Mucosa of stomach (tissue), 1 donor: Measurements from ENCODE around the gene ADGRG1.
A peak's percentile ranks its signal among the peaks of the same experiment; 100 is the strongest.

Experiments
- H3K27me3 ChIP-seq: one replicate; pipeline ENCODE4 v1.7.0; 2013; ENCODE audit warnings: mild to moderate bottlenecking, low read length; ENCODE audit not compliant: control insufficient read depth, insufficient read depth
- H3K36me3 ChIP-seq: one replicate; pipeline ENCODE4 v1.7.0; 2013; ENCODE audit warnings: low read length; ENCODE audit not compliant: control insufficient read depth, insufficient read depth
- H3K4me1 ChIP-seq: one replicate; pipeline ENCODE4 v1.7.0; 2013; ENCODE audit warnings: mild to moderate bottlenecking, low read length; ENCODE audit not compliant: control insufficient read depth, insufficient read depth
- H3K4me3 ChIP-seq: one replicate; pipeline ENCODE4 v1.7.0; 2013; ENCODE audit warnings: low read length
- H3K9ac ChIP-seq: one replicate; pipeline ENCODE4 v1.7.0; 2013; ENCODE audit warnings: mild to moderate bottlenecking, low read length, moderate library complexity
- H3K9me3 ChIP-seq: one replicate; pipeline ENCODE4 v1.7.0; 2013; ENCODE audit warnings: mild to moderate bottlenecking, low read length, moderate library complexity; ENCODE audit not compliant: control insufficient read depth
- donor health status: Pancreatic carcinoma.

The ADGRG1 gene

DNA sequence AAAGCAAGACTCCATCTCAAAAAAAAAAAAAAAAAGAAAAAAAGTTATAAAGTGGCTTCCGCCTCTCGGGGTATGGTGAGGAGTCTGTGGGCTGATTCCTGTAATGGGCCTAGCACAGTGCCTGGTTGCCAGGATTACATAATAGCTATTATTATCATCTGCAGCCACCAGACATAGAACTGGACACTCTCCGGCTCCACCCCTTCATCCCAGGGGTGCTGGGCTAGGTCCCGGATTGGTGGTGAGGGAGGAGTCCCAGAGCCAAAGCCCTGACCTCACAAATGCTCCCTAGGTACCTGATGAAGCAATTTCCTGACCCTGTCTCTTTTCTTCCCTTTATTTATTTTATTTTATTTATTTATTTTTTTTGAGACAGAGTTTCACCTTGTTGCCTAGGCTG is 11.6 kb upstream of the ADGRG1 start:
- no peaks in the 10 kb centered on the region for H3K36me3 ChIP-seq
- H3K4me3 ChIP-seq: no peak overlapping the region
- H3K9me3 ChIP-seq: no peaks in the 10 kb centered on the region
- H3K9ac ChIP-seq: no peak overlapping the region
- no peaks in the 10 kb centered on the region for H3K27me3 ChIP-seq
- peaks cover 44% of the 10 kb centered on the region for H3K4me1 ChIP-seq

DNA sequence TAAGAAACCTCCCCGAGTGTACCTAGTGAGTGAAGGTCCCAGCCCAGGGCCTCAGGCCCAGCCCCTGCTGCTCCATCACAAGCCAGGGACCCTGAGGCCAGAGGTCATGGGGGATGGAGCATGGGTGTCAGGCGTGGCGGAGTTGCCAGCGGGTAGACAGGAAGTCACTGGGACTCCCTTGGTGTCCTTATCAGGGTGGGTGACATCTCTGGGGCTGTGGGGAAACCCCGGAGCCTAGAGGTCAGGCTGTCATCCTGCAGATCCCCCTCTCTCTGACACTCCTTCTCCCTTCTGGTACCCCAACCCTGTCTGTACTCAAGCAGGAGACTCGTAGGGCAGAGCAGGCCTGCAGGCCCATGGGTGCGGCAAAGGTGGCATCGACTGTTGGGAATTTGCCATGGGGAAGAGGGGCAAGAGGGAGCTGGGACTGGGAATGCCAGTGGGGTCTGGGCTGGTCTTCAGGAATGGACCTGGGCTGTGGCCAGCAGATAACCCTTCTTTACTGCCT is 10.8 kb upstream of the ADGRG1 start:
- Histone ChIP-seq H3K4me3 (no peak overlapping the region), H3K4me1 (peaks cover 51% of the 10 kb centered on the region), H3K27me3 (no peaks in the 10 kb centered on the region), H3K36me3 (no peaks in the 10 kb centered on the region), H3K9me3 (no peaks in the 10 kb centered on the region), H3K9ac (no peak overlapping the region)

DNA sequence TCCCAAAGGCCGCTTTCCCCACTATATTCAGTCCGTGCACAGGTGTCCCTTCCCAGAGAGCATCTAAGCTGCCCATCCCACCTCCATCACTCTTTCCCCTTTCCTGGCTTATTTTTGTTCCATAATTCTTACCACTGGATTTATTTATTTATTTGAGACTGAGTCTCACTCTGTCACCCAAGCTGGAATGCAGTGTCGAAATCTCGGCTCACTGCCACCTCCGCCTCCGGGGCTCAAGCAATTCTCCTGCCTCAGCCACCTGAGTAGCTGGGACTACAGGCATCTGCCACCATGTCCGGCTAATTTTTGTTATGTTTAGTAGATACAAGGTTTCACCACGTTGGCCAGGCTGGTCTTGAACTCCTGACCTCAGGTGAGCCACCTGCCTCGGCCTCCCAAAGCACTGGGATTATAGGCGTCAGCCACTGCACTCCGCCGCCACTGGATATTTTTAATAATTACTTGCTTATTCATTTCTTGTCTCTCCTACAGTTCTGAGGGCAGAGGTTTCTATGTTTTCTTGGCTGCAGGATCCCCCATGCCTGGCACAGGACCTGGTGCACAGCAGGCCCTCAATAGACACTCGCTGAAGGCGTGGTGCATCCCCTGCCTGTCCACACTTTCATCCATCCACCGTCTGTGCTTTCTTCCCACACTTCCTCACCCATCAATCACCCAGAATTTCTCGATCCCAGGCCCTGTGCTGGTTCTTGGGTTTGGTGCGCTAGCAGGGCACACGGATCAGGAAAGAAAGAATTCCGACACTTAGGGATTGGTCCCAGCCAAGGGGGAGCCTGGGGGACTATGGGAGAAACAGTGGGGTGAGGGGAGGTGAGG is 9.9 kb upstream of the ADGRG1 start:
- Histone ChIP-seq H3K4me1 (peaks cover 54% of the 10 kb centered on the region), H3K27me3 (no peaks in the 10 kb centered on the region), H3K9ac (peak overlapping the region; percentile 84), H3K9me3 (no peaks in the 10 kb centered on the region), H3K36me3 (no peaks in the 10 kb centered on the region), H3K4me3 (no peak overlapping the region)

DNA sequence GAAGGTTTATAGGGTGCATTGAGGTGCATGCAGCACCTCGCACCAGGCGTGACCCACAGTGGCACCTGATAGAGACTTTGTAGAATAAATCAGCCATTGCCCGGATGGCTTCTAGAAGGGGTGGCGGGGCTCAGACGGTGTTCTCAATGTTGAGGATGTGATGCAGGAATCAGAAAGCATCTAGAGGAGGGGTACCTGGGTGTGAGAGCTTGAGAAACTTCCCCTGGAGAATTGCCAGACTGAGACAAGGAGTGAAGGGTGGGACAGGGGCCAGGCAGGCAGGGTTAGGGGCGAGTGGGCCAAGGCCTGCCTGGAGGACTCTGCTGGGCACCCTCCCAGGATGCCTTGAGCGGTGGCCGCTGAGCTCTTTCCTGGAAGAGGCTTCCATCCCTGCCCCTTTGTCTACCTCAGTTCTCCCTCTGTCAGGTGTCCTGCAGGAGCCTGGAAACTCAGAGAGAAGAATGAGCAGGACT is 9.3 kb upstream of the ADGRG1 start:
- Histone ChIP-seq H3K9ac (peak overlapping the region; percentile 84), H3K4me3 (no peak overlapping the region), H3K4me1 (peaks cover 56% of the 10 kb centered on the region), H3K27me3 (no peaks in the 10 kb centered on the region), H3K36me3 (no peaks in the 10 kb centered on the region), H3K9me3 (no peaks in the 10 kb centered on the region)

DNA sequence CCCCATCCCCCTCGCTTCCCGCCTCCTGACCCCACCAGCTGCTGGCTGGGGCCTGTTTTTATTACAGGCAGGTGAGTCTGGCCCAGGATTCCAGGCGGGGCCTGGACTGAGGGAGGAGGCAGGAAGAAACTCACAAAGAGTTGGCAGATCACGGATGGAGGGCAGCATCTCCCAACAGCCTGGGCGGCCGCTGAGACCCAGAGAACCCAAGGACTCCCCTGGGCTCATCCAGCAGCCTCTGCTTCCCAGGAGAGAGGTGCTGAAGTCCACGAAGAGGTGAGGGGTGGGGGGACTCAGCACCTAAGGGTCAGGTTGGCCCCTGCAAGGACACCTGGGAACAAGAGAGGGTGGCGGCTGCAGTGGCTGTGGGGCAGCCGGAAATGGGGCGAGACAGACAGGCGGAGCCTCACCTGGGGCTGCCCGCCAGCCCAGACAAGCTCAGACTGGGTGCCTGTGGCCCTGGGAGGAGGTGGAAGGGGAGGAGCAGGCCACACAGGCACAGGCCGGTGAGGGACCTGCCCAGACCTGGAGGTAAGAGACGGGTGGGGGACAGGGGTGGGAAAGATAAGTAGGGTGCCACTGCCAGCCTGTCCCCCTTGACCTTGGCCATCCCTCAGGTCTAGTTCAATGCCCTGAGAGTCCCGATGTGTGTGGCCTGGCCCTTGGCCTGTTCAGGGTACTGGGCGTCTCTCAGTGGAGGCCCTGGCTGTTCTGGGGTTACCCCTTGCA is 8.7 kb upstream of the ADGRG1 start:
- Histone ChIP-seq H3K9me3 (no peaks in the 10 kb centered on the region), H3K4me1 (peaks cover 62% of the 10 kb centered on the region), H3K9ac (peak overlapping the region; percentile 84), H3K4me3 (peak overlapping the region; percentile 44), H3K36me3 (no peaks in the 10 kb centered on the region), H3K27me3 (no peaks in the 10 kb centered on the region)

DNA sequence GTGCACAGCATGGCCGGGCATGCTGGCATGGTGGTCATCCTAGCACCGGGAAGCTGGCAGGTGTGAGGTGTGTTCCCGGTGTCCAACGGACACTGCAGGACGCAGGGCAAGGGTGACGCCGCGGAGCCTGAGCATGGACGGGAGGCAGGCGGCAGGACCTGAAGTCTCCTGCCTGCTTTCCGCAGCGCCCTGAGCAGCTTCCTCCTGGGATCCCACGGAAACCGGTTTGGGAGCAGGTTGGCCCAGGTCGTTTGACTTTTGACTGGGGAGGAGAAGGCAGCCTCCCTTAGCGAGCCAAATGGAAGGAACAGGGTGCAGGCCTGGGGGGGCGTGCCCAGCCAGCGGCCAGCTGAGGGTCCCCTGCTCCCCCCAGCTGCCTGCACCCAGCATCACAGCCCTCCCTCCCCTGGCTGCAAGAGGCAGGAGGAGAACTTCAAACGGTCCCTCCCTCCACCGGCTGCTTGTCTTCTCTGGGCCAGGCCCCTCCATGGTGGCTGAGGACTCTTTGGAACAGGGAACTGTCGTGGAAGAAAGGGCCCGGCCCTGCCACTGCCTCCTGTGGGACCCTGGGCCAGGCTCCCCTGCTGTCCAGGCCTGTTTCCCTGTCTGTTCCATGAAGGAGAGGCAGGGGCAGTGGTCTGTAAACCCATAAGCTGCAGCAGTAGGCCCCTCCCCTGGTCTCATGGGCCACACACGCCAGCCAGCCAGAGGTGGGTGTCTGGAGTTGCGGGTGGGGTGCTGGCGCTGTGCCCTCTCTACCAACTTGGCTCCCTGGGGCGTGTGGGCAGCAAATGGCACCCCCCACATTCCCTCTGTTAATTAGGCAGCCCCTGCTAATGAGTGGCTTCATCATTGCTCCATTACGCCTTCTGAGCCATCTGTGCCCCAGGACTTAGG is 7.8 kb upstream of the ADGRG1 start:
- Histone ChIP-seq H3K9me3 (no peaks in the 10 kb centered on the region), H3K4me3 (peak overlapping the region; percentile 44), H3K27me3 (no peaks in the 10 kb centered on the region), H3K9ac (peak overlapping the region; percentile 84), H3K36me3 (no peaks in the 10 kb centered on the region), H3K4me1 (peaks cover 67% of the 10 kb centered on the region)

DNA sequence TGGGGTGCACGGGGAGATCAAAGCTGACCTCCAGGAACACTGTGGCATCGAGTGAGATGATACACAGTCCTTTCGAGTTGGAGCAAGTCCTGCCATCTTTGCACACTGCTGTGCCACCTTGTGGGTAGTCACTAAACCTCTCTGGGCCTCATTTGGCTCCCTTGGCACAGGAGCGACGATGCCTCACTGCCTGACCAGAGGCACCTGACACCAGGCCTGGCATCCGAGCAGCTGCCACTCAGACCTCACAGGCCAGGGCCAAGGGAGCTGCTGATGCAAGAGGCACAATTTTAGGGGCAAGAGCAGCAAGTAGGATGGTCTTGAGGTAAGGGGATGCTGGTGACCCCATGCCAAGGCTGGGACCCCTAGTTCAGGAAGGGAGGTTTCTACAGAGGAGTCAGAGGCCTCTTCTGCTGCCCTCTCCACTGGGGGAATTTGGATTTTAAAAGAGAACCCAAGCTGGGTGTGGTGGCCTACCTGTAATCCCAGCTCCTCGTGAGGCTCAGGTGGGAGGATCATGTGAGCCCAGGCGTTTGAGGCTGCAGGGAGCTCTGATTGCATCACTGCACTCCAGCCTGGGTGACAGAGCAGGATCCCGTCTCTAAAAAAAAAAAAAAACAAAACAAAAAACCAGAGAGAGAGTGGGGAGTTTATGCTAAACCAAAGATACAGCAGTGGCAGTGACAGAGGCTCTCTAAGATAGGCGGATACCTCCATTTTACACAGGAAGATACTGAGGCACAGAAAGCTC is 6.7 kb upstream of the ADGRG1 start:
- Histone ChIP-seq H3K9ac (peak overlapping the region; percentile 84), H3K36me3 (no peaks in the 10 kb centered on the region), H3K9me3 (no peaks in the 10 kb centered on the region), H3K4me1 (peaks cover 67% of the 10 kb centered on the region), H3K4me3 (peak overlapping the region; percentile 44), H3K27me3 (no peaks in the 10 kb centered on the region)

DNA sequence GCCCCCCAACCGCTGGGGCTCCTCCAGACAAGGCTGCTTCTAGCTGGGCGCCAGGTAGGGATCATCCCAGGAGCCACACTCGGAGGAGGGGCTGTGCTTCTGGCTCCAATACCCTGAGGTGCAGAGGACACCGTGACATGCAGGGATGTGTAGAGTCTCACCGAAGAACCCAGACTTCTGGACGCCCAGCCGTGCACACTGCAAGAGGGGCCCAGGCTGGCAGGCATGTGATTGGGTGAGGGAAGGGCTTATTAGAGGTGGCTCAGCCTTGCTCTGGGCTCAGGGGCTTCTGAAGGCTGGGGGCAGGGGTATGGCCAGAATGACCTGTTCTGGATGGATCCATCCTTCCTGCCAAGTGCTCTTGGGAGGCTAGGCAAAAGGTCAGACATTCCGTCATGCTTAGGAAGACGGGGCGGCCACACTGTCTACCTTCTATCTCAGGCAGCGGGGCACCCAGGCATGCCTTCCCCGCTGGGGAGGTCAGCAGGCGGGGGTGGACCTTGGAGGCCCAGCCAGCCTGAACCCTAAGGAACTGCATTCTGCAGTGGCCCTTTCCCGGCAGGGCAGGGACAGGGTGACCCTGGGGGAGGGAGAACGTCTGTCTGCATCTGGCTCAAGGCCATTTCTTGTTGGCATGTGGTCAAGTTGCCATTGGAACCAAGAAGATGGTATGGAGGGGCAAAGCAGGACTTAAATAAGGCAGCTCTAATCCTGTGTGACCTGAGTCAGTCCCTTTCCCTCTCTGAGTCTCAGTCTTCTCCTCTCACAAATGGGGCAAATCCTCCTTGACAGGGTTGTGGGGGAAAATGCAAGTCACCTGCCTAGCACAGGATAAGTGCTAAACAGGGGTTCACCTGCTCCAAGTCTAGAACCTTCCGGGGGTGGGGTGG is 5.8 kb upstream of the ADGRG1 start:
- Histone ChIP-seq H3K27me3 (no peaks in the 10 kb centered on the region), H3K4me3 (no peak overlapping the region), H3K4me1 (peaks cover 69% of the 10 kb centered on the region), H3K9me3 (no peaks in the 10 kb centered on the region), H3K36me3 (no peaks in the 10 kb centered on the region), H3K9ac (peak overlapping the region; percentile 11)

DNA sequence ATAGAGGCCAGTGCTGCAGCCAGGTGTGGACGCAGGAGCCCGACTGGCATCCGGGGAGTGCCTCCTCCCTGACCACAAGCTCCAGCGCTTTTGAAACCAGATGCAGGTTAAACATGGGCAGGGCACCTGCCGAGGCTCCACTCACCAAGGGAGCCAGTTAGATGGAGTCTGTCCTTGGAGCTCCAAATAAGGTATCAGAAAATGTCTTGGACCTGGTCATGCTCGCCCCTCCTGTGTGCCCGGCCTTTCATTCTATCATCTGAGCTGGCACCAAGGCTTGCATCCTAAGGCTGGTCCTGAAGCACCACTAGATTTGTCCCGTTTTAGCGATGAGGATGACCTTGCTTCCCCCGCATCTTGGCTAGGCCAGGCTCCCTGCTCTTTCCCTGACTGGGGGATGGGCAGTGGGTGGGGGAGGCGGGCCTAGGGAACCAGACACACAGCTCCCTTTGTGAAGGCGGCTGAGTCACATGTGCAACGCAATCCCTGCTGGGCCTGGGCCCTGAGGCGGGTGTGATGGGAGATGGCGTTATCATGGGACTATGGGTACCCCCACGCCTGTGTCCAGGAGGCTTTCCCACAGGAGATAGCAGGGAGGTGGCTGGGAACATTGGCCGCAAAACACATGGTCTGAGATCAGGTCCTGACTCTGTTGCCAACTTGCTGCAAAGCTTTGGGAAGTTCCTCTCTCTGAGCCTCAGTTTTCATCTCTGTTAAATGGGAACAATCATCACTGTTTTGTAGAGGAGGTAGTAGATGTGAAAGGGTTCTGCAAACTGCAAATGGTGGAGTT is 5.0 kb upstream of the ADGRG1 start:
- Histone ChIP-seq H3K4me3 (no peak overlapping the region), H3K36me3 (no peaks in the 10 kb centered on the region), H3K27me3 (no peaks in the 10 kb centered on the region), H3K4me1 (peaks cover 77% of the 10 kb centered on the region), H3K9me3 (no peaks in the 10 kb centered on the region), H3K9ac (peak overlapping the region; percentile 11)

DNA sequence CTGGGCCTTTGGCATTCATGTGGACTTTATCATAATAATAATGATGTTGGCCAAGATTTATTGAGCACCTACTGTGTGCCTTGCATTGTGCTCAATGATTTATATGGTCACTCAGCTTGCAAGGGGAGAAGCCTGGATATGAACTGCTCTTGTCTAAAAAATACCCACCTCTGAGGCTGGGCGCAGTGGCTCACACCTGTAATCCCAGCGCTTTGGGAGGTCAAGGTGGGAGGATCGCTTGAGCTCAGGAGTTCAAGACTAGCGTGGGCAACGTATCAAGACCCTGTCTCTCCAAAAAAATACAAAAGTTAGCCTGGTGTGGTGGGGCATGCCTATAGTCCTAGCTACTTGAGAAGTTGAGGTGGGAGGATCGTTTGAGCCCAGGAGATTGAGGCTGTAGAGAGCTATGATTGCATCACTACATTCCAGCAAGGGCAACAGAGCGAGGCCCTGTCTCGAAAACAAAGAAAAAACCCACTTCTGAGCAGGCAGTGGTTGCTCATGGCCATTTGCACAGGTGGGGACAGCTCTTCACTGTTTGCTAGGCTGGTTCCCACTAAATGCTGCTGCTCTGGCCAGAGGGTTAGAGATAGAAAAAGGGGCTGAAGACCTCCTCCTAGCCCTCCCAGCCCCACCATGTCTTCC is 4.3 kb upstream of the ADGRG1 start:
- Histone ChIP-seq H3K9me3 (no peaks in the 10 kb centered on the region), H3K9ac (no peak overlapping the region), H3K36me3 (no peaks in the 10 kb centered on the region), H3K4me3 (no peak overlapping the region), H3K27me3 (peaks cover under 1% of the 10 kb centered on the region), H3K4me1 (peaks cover 77% of the 10 kb centered on the region)
